H1 (cell line): ENCODE measurements around the gene RAB8B. TPM values are rescaled to one million over a fixed set of nuclear protein-coding genes. Genes with fewer than 3 reads are reported as not detected.

Experiments
- BACH1 ChIP-seq: IDR thresholded peaks from 2 replicates; pipeline ENCODE4 v1.6.1; 2012; ENCODE audit warnings: low read length, improper control_type of control experiment
- EZH2 ChIP-seq: fragments of 200-600 bp; sonication (generic); IDR thresholded peaks from 2 replicates; pipeline ENCODE4 v1.7.1; 2012; ENCODE audit warnings: low read depth, mild to moderate bottlenecking, moderate library complexity, low read length, inconsistent platforms; ENCODE audit not compliant: severe bottlenecking
- NANOG ChIP-seq: IDR thresholded peaks from 2 replicates; pipeline ENCODE4 v1.6.1; 2011; ENCODE audit warnings: low read length, low read depth, mild to moderate bottlenecking, inconsistent platforms; ENCODE audit not compliant: insufficient read depth, poor library complexity, severe bottlenecking
- NRF1 ChIP-seq: IDR thresholded peaks from 2 replicates; pipeline ENCODE4 v1.6.1; 2011; ENCODE audit warnings: mild to moderate bottlenecking, low read depth, low read length, improper control_type of control experiment
- SAP30 ChIP-seq: fragments of 300-600 bp; sonication (generic); IDR thresholded peaks from 2 replicates; pipeline ENCODE4 v1.7.1; 2012; ENCODE audit warnings: low read length, moderate library complexity, mild to moderate bottlenecking, inconsistent platforms; ENCODE audit not compliant: insufficient read depth, insufficient replicate concordance
- TAF1 ChIP-seq: IDR thresholded peaks from 2 replicates; pipeline ENCODE4 v1.6.1; 2011; ENCODE audit warnings: mild to moderate bottlenecking, low read depth, low read length
- TCF12 ChIP-seq: IDR thresholded peaks from 2 replicates; pipeline ENCODE4 v1.6.1; 2011; ENCODE audit warnings: low read depth, mild to moderate bottlenecking, low read length
- TEAD4 ChIP-seq: IDR thresholded peaks from 2 replicates; pipeline ENCODE4 v1.6.1; 2012; ENCODE audit warnings: low read depth, low read length, inconsistent platforms, mixed read lengths
- polyA plus RNA-seq, 7 experiments: library from polyadenylated mRNA; depleted of rRNA in 3 of 7; stranded (reverse) in 5 of 7; unstranded in 2 of 7; fragments of >200 nt in 5 of 7; fragments of 200-250 nt in 2 of 7; gene quantifications; 1 replicate in 5 of 7; 2 replicates in 1 of 7; 4 replicates in 1 of 7; pipeline versions ENCODE4 v1.2.1 to v1.2.3, GENCODE V29; 2011 to 2013; ENCODE audit warnings: missing spikeins in 2 of 7, mixed read lengths in 2 of 7
- total RNA-seq: library from RNA; stranded (reverse); fragmentation: NEBNext Ultra II Directional; extraction: Animal tissue kit (Norgen Biotek cat#: 25700); gene quantifications from 2 replicates; pipeline ENCODE4 v1.2.1, GENCODE V29; 2021

Gene RAB8B
- total and polyA plus RNA-seq, 2 of the 8 experiments (the other 6 are each of a cell fraction or from before 2014, with no cell fraction given): 9.5 to 47.8 TPM

- TF ChIP-seq TCF12 (no peak), TEAD4 (no peak), EZH2 (no peak), SAP30 (no peak), NANOG (no peak), NRF1 (no peak), BACH1 (no peak), TAF1 (no peak)
- TF ChIP-seq, all 59 proteins: peak for 0
Observed at GRCh38 chr15:63310646-63311045, 121.2 kb downstream of the RAB8B start (continued).
